ENCODE results near the gene SASH1.

Gene SASH1

GRCh38 chr6:148565930-148566663 lies 223.5 kb downstream of the SASH1 start:
- TF ChIP-seq CTCF (IDR thresholded peaks at IDR 0.05): no peak

GRCh38 chr6:148566664-148567350 lies 224.2 kb downstream of the SASH1 start:
- Histone ChIP-seq H3K36me3 (no peaks in the 10 kb centered on the region), H3K27ac (peak overlapping the region in 1 of 2 donors; percentile 4), H3K27me3 (no peaks in the 10 kb centered on the region), H3K9me3 (no peaks in the 10 kb centered on the region), H3K4me3 (no peak overlapping the region), H3K4me1 (peaks cover 0 to 21% (median 13%) of the 10 kb centered on the region in 4 donors)
- TF ChIP-seq CTCF (IDR thresholded peaks at IDR 0.05): no peak
- no peak for DNase-seq
- intact Hi-C loops (cut with DNase I; ENCODE audit: low total_unique reads): no loop called here

More at GRCh38 chr6:148565930-148566663, 223.5 kb downstream of the SASH1 start:
- Histone ChIP-seq H3K9me3 (no peaks in the 10 kb centered on the region), H3K36me3 (no peaks in the 10 kb centered on the region), H3K27me3 (no peaks in the 10 kb centered on the region), H3K4me3 (peak overlapping the region; percentile 7 to 12), H3K27ac (peak overlapping the region; percentile 4 to 33), H3K4me1 (peaks cover 0 to 21% (median 13%) of the 10 kb centered on the region in 4 donors)
- intact Hi-C loops (cut with DNase I; ENCODE audit: low total_unique reads): no loop called here
- peak; percentile 59 to 80 for DNase-seq

- Histone ChIP-seq H3K4me3 (no peak overlapping the region), H3K27ac (no peak overlapping the region), H3K4me1 (peaks cover 0 to 15% (median 11%) of the 10 kb centered on the region in 4 donors), H3K9me3 (no peaks in the 10 kb centered on the region), H3K27me3 (no peaks in the 10 kb centered on the region), H3K36me3 (no peaks in the 10 kb centered on the region)
- no peak for TF ChIP-seq CTCF (IDR thresholded peaks at IDR 0.05)
- intact Hi-C loops (cut with DNase I; ENCODE audit: low total_unique reads): loop anchor here (10.0 kb wide), 1 partner anchor 174 kb away; the partner anchor contains the start of gene UST
- no peak for DNase-seq
Measured at GRCh38 chr6:148570456-148570855, 227.8 kb downstream of the SASH1 start.

- H3K4me1 ChIP-seq: no peaks in the 10 kb centered on the region
- intact Hi-C loops (cut with DNase I; ENCODE audit: low total_unique reads): loop anchor here (10.0 kb wide), 1 partner anchor 172 kb away; the partner anchor contains the start of gene UST
- no peak overlapping the region for H3K4me3 ChIP-seq
- no peak overlapping the region for H3K27ac ChIP-seq
- H3K9me3 ChIP-seq: no peaks in the 10 kb centered on the region
- no peak for TF ChIP-seq CTCF (IDR thresholded peaks at IDR 0.05)
- H3K36me3 ChIP-seq: no peaks in the 10 kb centered on the region
- H3K27me3 ChIP-seq: no peaks in the 10 kb centered on the region
- no peak for DNase-seq
Measured at GRCh38 chr6:148572676-148573335, 230.2 kb downstream of the SASH1 start.

GRCh38 chr6:148573922-148574321 lies 231.3 kb downstream of the SASH1 start:
- H3K27me3 ChIP-seq: no peaks in the 10 kb centered on the region
- no peak for TF ChIP-seq CTCF (IDR thresholded peaks at IDR 0.05)
- no peaks in the 10 kb centered on the region for H3K36me3 ChIP-seq
- DNase-seq: no peak
- no peaks in the 10 kb centered on the region for H3K4me1 ChIP-seq
- intact Hi-C loops (cut with DNase I; ENCODE audit: low total_unique reads): loop anchor here (10.0 kb wide), 1 partner anchor 171 kb away; the partner anchor contains the start of gene UST
- H3K9me3 ChIP-seq: no peaks in the 10 kb centered on the region
- no peak overlapping the region for H3K27ac ChIP-seq
- no peak overlapping the region for H3K4me3 ChIP-seq

All from tibial artery (tissue), 4 donors.